HG03025 (cell line): Measurements from ENCODE around the gene DUSP10.

ENCODE experiments used
- ATAC-seq: cut with Tn5 transposase; IDR thresholded peaks from one replicate; pipeline ENCODE4 v1.9.1; 2021; ENCODE audit warnings: mild to moderate bottlenecking, moderate library complexity; ENCODE audit not compliant: unreplicated experiment, low FRiP score

The DUSP10 gene

GRCh38 chr1:221735999-221736398 lies 5.9 kb downstream of the DUSP10 start:
- no peak for ATAC-seq

GRCh38 chr1:221734187-221734586 lies 7.7 kb downstream of the DUSP10 start:
- ATAC-seq = no peak

GRCh38 chr1:221732052-221732451 lies 9.8 kb downstream of the DUSP10 start:
- ATAC-seq = no peak

GRCh38 chr1:221729771-221730330 lies 12.0 kb downstream of the DUSP10 start:
- no peak for ATAC-seq

GRCh38 chr1:221728037-221728505 lies 13.8 kb downstream of the DUSP10 start:
- ATAC-seq = no peak

GRCh38 chr1:221727146-221728036 lies 14.5 kb downstream of the DUSP10 start:
- ATAC-seq = no peak

- peak; percentile 59 for ATAC-seq
Measured at GRCh38 chr1:221725735-221726672, 15.9 kb downstream of the DUSP10 start.

GRCh38 chr1:221724931-221725605 lies 16.8 kb downstream of the DUSP10 start:
- ATAC-seq = no peak

- no peak for ATAC-seq
Measured at GRCh38 chr1:221723848-221724236, 18.0 kb downstream of the DUSP10 start.

- ATAC-seq = no peak
Measured at GRCh38 chr1:221723018-221723847, 18.7 kb downstream of the DUSP10 start.

GRCh38 chr1:221722254-221723017 lies 19.5 kb downstream of the DUSP10 start:
- no peak for ATAC-seq

- no peak for ATAC-seq
Measured at GRCh38 chr1:221720545-221720944, 21.3 kb downstream of the DUSP10 start.

- ATAC-seq = no peak
Measured at GRCh38 chr1:221719987-221720386, 21.9 kb downstream of the DUSP10 start.

- no peak for ATAC-seq
Measured at GRCh38 chr1:221719278-221719597, 22.7 kb downstream of the DUSP10 start.

- ATAC-seq = no peak
Measured at GRCh38 chr1:221718381-221719277, 23.3 kb downstream of the DUSP10 start.

- no peak for ATAC-seq
Measured at GRCh38 chr1:221717485-221717853, 24.4 kb downstream of the DUSP10 start.

GRCh38 chr1:221716713-221717484 lies 25.0 kb downstream of the DUSP10 start:
- no peak for ATAC-seq
